WTC11 (cell line): ENCODE measurements around the gene LRRFIP1. TPM values are rescaled to one million over a fixed set of nuclear protein-coding genes. Genes with fewer than 3 reads are reported as not detected.

Experiments used
- ATAC-seq: fragments of 200-7000 bp; cut with Tn5 transposase; 2 replicates; pipeline ENCODE4 v1.10.0; 2021; ENCODE audit warnings: mild to moderate bottlenecking, moderate library complexity
- CTCF ChIA-PET: fragments of 300-600 bp; sonication (Branson Sonifier 250); formaldehyde crosslinking; loops from one replicate; lab custom pipeline; 2021; ENCODE audit warnings: antibody characterized with exemption; lab: Charles Lee
- POLR2A ChIA-PET: fragments of 350-600 bp; sonication (Branson Sonifier 250); formaldehyde crosslinking; loops from one replicate; lab custom pipeline; 2021; ENCODE audit warnings: antibody characterized with exemption; lab: Charles Lee
- DNase-seq: peaks from one replicate; pipeline ENCODE4 v3.0.0; 2021; ENCODE audit warnings: low spot score
- H3K27ac Mint-ChIP-seq: 2 replicates; pipeline ENCODE4 v1.8.0; 2021; ENCODE audit warnings: mixed read lengths
- H3K27me3 Mint-ChIP-seq: 2 replicates; pipeline ENCODE4 v1.8.0; 2021; ENCODE audit warnings: low read depth, mild to moderate bottlenecking, moderate library complexity, mixed read lengths
- H3K36me3 Mint-ChIP-seq: 2 replicates; pipeline ENCODE4 v1.8.0; 2021; ENCODE audit warnings: mixed read lengths
- H3K4me1 Mint-ChIP-seq: 2 replicates; pipeline ENCODE4 v1.8.0; 2022; ENCODE audit warnings: mixed read lengths
- H3K4me3 Mint-ChIP-seq: 2 replicates; pipeline ENCODE4 v1.8.0; 2021; ENCODE audit warnings: mild to moderate bottlenecking, moderate library complexity, mixed read lengths
- H3K9me3 Mint-ChIP-seq: 2 replicates; pipeline ENCODE4 v1.8.0; 2021; ENCODE audit warnings: mixed read lengths
- ARID4B ChIP-seq: sonication (generic); formaldehyde crosslinking; IDR thresholded peaks from 2 replicates; pipeline ENCODE4 v1.8.0; 2023; ENCODE audit warnings: missing genetic modification reagents, mild to moderate bottlenecking, borderline replicate concordance
- CBFB ChIP-seq: sonication (generic); formaldehyde crosslinking; IDR thresholded peaks from 2 replicates; pipeline ENCODE4 v1.8.1; 2022; ENCODE audit warnings: mild to moderate bottlenecking, low read depth, missing genetic modification reagents
- CDX4 ChIP-seq: fragments of 250-450 bp; sonication (Bioruptor Pico); IDR thresholded peaks from 2 replicates; pipeline ENCODE4 v1.9.0; 2021; ENCODE audit warnings: moderate library complexity, mild to moderate bottlenecking, inconsistent platforms, borderline replicate concordance
- FOXP1 ChIP-seq: sonication (generic); formaldehyde crosslinking; IDR thresholded peaks from 2 replicates; pipeline ENCODE4 v1.8.0; 2022; ENCODE audit warnings: missing genetic modification reagents, mild to moderate bottlenecking, moderate library complexity, borderline replicate concordance
- GABPB1 ChIP-seq: sonication (generic); formaldehyde crosslinking; IDR thresholded peaks from 2 replicates; pipeline ENCODE4 v1.8.1; 2023; ENCODE audit warnings: mild to moderate bottlenecking, missing genetic modification reagents
- IRF2 ChIP-seq: sonication (generic); formaldehyde crosslinking; IDR thresholded peaks from 2 replicates; pipeline ENCODE4 v1.8.0; 2022; ENCODE audit warnings: low read depth, missing genetic modification reagents, borderline replicate concordance
- MXD4 ChIP-seq: fragments of 250-450 bp; sonication (Bioruptor Pico); IDR thresholded peaks from 2 replicates; pipeline ENCODE4 v1.8.0; 2021; ENCODE audit warnings: mild to moderate bottlenecking, moderate library complexity, borderline replicate concordance
- NFATC4 ChIP-seq: fragments of 250-450 bp; sonication (Bioruptor Pico); IDR thresholded peaks from 2 replicates; pipeline ENCODE4 v1.9.0; 2021; ENCODE audit warnings: mild to moderate bottlenecking
- PRRX2 ChIP-seq: fragments of 250-450 bp; sonication (Bioruptor Pico); IDR thresholded peaks from 2 replicates; pipeline ENCODE4 v1.8.0; 2021; ENCODE audit warnings: mild to moderate bottlenecking
- SOX15 ChIP-seq: fragments of 250-450 bp; sonication (Bioruptor Pico); IDR thresholded peaks from 2 replicates; pipeline ENCODE4 v1.9.0; 2021; ENCODE audit warnings: mild to moderate bottlenecking
- TEAD4 ChIP-seq: sonication (generic); formaldehyde crosslinking; IDR thresholded peaks from 2 replicates; pipeline ENCODE4 v1.8.0; 2022; ENCODE audit warnings: mild to moderate bottlenecking, missing genetic modification reagents
- TP53 ChIP-seq: sonication (generic); formaldehyde crosslinking; IDR thresholded peaks from 2 replicates; pipeline ENCODE4 v1.8.1; 2023; ENCODE audit warnings: mild to moderate bottlenecking, missing genetic modification reagents
- USF2 ChIP-seq: sonication (generic); formaldehyde crosslinking; IDR thresholded peaks from 2 replicates; pipeline ENCODE4 v1.8.1; 2023; ENCODE audit warnings: mild to moderate bottlenecking, missing genetic modification reagents, moderate library complexity
- ZBTB21 ChIP-seq: sonication (generic); formaldehyde crosslinking; IDR thresholded peaks from 2 replicates; pipeline ENCODE4 v1.8.1; 2023; ENCODE audit warnings: mild to moderate bottlenecking, missing genetic modification reagents, borderline replicate concordance
- ZBTB43 ChIP-seq: sonication (generic); formaldehyde crosslinking; IDR thresholded peaks from 2 replicates; pipeline ENCODE4 v1.8.1; 2023; ENCODE audit warnings: mild to moderate bottlenecking, missing genetic modification reagents
- ZNF138 ChIP-seq: sonication (generic); formaldehyde crosslinking; conservative IDR thresholded peaks from 2 replicates; pipeline ENCODE4 v1.8.1; 2022; ENCODE audit warnings: mild to moderate bottlenecking, moderate library complexity, missing genetic modification reagents
- ZNF263 ChIP-seq: sonication (generic); formaldehyde crosslinking; IDR thresholded peaks from 2 replicates; pipeline ENCODE4 v1.8.1; 2022; ENCODE audit warnings: low read depth, mild to moderate bottlenecking, moderate library complexity, missing genetic modification reagents
- total RNA-seq: library from RNA; stranded (reverse); gene quantifications from 3 replicates; pipeline ENCODE4 v1.2.3, GENCODE V29; 2021
- TF ChIP-seq, protein P1 (sequence below): sonication (generic); formaldehyde crosslinking; IDR thresholded peaks from 2 replicates; pipeline ENCODE4 v1.8.0; 2023; ENCODE audit warnings: mild to moderate bottlenecking, missing genetic modification reagents
- TF ChIP-seq, protein P2 (sequence below): fragments of 250-450 bp; sonication (Bioruptor Pico); IDR thresholded peaks from 2 replicates; pipeline ENCODE4 v1.8.0; 2021; ENCODE audit warnings: mild to moderate bottlenecking

The LRRFIP1 gene
- total RNA-seq, 1 experiment from 2014 or later: 88.4 TPM

- Mint-ChIP-seq H3K9me3 (no peaks in the 10 kb centered on the region), H3K27ac (no peak overlapping the region), H3K4me3 (no peak overlapping the region), H3K4me1 (peaks cover 62% of the 10 kb centered on the region), H3K27me3 (no peaks in the 10 kb centered on the region), H3K36me3 (no peaks in the 10 kb centered on the region)
- ChIA-PET CTCF (interaction anchor here (2.0 to 9.0 kb wide), 4 partner anchors 16 to 157 kb away, joined by 4 to 63 read pairs (median 12); no protein-coding TSS in a partner anchor), POLR2A (no interaction called here)
- DNase-seq: no peak
- TF ChIP-seq GABPB1 (CRISPR knock-in tag): peak; percentile 66
- TF ChIP-seq, protein P1, sequence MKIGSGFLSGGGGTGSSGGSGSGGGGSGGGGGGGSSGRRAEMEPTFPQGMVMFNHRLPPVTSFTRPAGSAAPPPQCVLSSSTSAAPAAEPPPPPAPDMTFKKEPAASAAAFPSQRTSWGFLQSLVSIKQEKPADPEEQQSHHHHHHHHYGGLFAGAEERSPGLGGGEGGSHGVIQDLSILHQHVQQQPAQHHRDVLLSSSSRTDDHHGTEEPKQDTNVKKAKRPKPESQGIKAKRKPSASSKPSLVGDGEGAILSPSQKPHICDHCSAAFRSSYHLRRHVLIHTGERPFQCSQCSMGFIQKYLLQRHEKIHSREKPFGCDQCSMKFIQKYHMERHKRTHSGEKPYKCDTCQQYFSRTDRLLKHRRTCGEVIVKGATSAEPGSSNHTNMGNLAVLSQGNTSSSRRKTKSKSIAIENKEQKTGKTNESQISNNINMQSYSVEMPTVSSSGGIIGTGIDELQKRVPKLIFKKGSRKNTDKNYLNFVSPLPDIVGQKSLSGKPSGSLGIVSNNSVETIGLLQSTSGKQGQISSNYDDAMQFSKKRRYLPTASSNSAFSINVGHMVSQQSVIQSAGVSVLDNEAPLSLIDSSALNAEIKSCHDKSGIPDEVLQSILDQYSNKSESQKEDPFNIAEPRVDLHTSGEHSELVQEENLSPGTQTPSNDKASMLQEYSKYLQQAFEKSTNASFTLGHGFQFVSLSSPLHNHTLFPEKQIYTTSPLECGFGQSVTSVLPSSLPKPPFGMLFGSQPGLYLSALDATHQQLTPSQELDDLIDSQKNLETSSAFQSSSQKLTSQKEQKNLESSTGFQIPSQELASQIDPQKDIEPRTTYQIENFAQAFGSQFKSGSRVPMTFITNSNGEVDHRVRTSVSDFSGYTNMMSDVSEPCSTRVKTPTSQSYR: no peak
- TF ChIP-seq FOXP1 (CRISPR knock-in tag): no peak
- no peak for TF ChIP-seq ZNF263 (CRISPR knock-in tag)
- no peak for ATAC-seq
Measured at GRCh38 chr2:237669628-237670392, 42.4 kb downstream of the LRRFIP1 start.

GRCh38 chr2:237670641-237671040, 43.3 kb downstream of the LRRFIP1 start:
- no peaks in the 10 kb centered on the region for H3K27me3 Mint-ChIP-seq
- no peak for DNase-seq
- CTCF ChIA-PET: interaction anchor here (1.0 to 9.0 kb wide), 5 partner anchors 8 to 99 kb away, joined by 3 to 63 read pairs (median 3); no protein-coding TSS in a partner anchor
- no peaks in the 10 kb centered on the region for H3K9me3 Mint-ChIP-seq
- ATAC-seq: no peak
- H3K36me3 Mint-ChIP-seq: no peaks in the 10 kb centered on the region
- POLR2A ChIA-PET: no interaction called here
- no peak overlapping the region for H3K27ac Mint-ChIP-seq
- no peak overlapping the region for H3K4me3 Mint-ChIP-seq
- H3K4me1 Mint-ChIP-seq: peaks cover 68% of the 10 kb centered on the region
- TF ChIP-seq ARID4B (no peak), NFATC4 (CRISPR knock-in tag) (no peak), ZNF138 (CRISPR knock-in tag) (no peak), ZBTB43 (no peak), TP53 (CRISPR knock-in tag) (no peak), IRF2 (CRISPR knock-in tag) (no peak), CBFB (CRISPR knock-in tag) (no peak), SOX15 (CRISPR knock-in tag) (no peak), PRRX2 (CRISPR knock-in tag) (no peak), MXD4 (no peak), CDX4 (CRISPR knock-in tag) (no peak), USF2 (no peak), TEAD4 (CRISPR knock-in tag) (no peak), ZBTB21 (CRISPR knock-in tag) (no peak)
- TF ChIP-seq, protein P2, sequence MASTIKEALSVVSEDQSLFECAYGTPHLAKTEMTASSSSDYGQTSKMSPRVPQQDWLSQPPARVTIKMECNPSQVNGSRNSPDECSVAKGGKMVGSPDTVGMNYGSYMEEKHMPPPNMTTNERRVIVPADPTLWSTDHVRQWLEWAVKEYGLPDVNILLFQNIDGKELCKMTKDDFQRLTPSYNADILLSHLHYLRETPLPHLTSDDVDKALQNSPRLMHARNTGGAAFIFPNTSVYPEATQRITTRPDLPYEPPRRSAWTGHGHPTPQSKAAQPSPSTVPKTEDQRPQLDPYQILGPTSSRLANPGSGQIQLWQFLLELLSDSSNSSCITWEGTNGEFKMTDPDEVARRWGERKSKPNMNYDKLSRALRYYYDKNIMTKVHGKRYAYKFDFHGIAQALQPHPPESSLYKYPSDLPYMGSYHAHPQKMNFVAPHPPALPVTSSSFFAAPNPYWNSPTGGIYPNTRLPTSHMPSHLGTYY (CRISPR knock-in tag): no peak
- TF ChIP-seq, protein P1: no peak
